Measurements from ENCODE around the gene ABHD14A. TPM values are rescaled to one million over a fixed set of nuclear protein-coding genes. Genes with fewer than 3 reads are reported as not detected.

ABHD14A gene
- total RNA-seq, 1 experiment from 2014 or later = 3.8 TPM

DNA sequence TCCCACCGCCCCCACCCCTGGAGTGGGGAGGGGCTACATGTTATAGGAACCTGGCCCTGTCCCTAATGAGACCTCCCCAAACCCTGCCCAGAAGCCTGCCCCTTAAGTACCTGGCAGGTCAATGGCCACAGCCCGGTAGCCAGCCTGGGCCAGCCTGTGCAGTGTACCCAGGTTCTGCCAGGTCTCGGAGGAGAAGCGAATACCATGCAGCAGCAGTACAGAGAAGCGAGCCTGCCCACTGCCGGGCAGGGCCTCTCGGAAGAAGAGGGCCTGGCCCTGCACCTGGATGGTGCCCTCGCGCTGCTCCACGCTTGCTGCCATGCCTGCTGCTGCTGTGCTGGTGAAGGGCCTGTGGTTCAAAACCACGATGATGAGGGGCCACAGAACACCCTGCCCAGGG, 3.5 kb upstream of the ABHD14A start (continued):
- TF ChIP-seq, protein P1, sequence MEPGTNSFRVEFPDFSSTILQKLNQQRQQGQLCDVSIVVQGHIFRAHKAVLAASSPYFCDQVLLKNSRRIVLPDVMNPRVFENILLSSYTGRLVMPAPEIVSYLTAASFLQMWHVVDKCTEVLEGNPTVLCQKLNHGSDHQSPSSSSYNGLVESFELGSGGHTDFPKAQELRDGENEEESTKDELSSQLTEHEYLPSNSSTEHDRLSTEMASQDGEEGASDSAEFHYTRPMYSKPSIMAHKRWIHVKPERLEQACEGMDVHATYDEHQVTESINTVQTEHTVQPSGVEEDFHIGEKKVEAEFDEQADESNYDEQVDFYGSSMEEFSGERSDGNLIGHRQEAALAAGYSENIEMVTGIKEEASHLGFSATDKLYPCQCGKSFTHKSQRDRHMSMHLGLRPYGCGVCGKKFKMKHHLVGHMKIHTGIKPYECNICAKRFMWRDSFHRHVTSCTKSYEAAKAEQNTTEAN (CRISPR knock-in tag; IDR thresholded peaks at IDR 0.05) = no peak
- TF ChIP-seq TP53 (CRISPR knock-in tag; IDR thresholded peaks at IDR 0.05) = no peak
- TF ChIP-seq, protein P2, sequence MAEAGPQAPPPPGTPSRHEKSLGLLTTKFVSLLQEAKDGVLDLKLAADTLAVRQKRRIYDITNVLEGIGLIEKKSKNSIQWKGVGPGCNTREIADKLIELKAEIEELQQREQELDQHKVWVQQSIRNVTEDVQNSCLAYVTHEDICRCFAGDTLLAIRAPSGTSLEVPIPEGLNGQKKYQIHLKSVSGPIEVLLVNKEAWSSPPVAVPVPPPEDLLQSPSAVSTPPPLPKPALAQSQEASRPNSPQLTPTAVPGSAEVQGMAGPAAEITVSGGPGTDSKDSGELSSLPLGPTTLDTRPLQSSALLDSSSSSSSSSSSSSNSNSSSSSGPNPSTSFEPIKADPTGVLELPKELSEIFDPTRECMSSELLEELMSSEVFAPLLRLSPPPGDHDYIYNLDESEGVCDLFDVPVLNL (CRISPR knock-in tag; IDR thresholded peaks at IDR 0.05; ENCODE audit: borderline replicate concordance, low read depth) = no peak
- TF ChIP-seq, protein P3, sequence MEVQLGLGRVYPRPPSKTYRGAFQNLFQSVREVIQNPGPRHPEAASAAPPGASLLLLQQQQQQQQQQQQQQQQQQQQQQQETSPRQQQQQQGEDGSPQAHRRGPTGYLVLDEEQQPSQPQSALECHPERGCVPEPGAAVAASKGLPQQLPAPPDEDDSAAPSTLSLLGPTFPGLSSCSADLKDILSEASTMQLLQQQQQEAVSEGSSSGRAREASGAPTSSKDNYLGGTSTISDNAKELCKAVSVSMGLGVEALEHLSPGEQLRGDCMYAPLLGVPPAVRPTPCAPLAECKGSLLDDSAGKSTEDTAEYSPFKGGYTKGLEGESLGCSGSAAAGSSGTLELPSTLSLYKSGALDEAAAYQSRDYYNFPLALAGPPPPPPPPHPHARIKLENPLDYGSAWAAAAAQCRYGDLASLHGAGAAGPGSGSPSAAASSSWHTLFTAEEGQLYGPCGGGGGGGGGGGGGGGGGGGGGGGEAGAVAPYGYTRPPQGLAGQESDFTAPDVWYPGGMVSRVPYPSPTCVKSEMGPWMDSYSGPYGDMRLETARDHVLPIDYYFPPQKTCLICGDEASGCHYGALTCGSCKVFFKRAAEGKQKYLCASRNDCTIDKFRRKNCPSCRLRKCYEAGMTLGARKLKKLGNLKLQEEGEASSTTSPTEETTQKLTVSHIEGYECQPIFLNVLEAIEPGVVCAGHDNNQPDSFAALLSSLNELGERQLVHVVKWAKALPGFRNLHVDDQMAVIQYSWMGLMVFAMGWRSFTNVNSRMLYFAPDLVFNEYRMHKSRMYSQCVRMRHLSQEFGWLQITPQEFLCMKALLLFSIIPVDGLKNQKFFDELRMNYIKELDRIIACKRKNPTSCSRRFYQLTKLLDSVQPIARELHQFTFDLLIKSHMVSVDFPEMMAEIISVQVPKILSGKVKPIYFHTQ (CRISPR knock-in tag; IDR thresholded peaks at IDR 0.05) = no peak
- TF ChIP-seq, protein P4, sequence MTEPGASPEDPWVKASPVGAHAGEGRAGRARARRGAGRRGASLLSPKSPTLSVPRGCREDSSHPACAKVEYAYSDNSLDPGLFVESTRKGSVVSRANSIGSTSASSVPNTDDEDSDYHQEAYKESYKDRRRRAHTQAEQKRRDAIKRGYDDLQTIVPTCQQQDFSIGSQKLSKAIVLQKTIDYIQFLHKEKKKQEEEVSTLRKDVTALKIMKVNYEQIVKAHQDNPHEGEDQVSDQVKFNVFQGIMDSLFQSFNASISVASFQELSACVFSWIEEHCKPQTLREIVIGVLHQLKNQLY (CRISPR knock-in tag; IDR thresholded peaks at IDR 0.05) = no peak
- TF ChIP-seq, protein P5, sequence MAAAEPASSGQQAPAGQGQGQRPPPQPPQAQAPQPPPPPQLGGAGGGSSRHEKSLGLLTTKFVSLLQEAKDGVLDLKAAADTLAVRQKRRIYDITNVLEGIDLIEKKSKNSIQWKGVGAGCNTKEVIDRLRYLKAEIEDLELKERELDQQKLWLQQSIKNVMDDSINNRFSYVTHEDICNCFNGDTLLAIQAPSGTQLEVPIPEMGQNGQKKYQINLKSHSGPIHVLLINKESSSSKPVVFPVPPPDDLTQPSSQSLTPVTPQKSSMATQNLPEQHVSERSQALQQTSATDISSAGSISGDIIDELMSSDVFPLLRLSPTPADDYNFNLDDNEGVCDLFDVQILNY (CRISPR knock-in tag; IDR thresholded peaks at IDR 0.05) = no peak

DNA sequence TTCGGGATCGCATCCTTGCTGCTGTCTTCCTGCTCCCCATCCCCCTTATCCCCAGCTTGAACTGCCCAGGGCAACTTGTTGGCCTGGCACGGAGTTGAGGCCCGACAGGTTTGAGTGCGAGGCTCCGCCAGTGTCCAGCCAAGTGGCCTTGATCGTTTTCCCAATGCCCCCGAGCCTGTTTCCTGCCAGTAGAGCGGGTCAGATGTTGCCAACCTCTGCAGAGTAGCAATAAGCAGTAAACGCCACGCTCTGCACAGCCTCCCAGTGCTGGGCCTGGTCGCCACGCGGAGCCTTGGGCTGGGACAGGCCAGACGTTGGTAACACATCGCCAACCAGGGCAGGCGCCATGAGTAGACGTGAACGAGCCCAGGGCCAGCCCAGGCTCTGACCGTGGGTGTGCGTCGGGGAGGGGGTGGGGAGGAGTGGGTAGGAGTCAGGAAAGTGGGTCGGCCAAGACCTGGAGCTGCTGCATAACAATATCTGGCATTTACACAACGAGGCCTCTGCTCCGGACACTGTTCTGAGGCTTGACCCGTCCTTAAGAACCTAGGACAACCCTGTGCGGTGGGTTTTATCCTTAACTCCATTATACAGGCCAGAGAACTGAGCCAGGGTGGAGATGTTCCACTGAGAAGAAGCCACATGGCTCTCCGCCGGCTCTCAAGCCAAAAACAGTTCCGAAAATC, 444 bp upstream of the ABHD14A start:
- Mint-ChIP-seq H3K36me3 (no peaks in the 10 kb centered on the region), H3K27ac (no peak overlapping the region), H3K27me3 (ENCODE audit: low read depth) (peaks cover 43% of the 10 kb centered on the region), H3K9me3 (no peaks in the 10 kb centered on the region), H3K4me1 (peaks cover 27% of the 10 kb centered on the region), H3K4me3 (peak overlapping the region; percentile 79)
- POLR2A ChIA-PET = interaction anchor here (1.1 to 1.6 kb wide), 3 partner anchors 8 to 22 kb away, joined by 5 to 14 read pairs (median 6); partner anchors contain the start of genes ACY1 and RPL29
- TF ChIP-seq, protein P6, sequence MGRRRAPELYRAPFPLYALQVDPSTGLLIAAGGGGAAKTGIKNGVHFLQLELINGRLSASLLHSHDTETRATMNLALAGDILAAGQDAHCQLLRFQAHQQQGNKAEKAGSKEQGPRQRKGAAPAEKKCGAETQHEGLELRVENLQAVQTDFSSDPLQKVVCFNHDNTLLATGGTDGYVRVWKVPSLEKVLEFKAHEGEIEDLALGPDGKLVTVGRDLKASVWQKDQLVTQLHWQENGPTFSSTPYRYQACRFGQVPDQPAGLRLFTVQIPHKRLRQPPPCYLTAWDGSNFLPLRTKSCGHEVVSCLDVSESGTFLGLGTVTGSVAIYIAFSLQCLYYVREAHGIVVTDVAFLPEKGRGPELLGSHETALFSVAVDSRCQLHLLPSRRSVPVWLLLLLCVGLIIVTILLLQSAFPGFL (CRISPR knock-in tag; IDR thresholded peaks at IDR 0.05; ENCODE audit: borderline replicate concordance) = no peak
- TF ChIP-seq, protein P7, sequence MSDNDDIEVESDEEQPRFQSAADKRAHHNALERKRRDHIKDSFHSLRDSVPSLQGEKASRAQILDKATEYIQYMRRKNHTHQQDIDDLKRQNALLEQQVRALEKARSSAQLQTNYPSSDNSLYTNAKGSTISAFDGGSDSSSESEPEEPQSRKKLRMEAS (CRISPR knock-in tag; IDR thresholded peaks at IDR 0.05) = no peak
- no peak for TF ChIP-seq SMAD3 (CRISPR knock-in tag; IDR thresholded peaks at IDR 0.05; ENCODE audit: borderline replicate concordance)
- no peak for TF ChIP-seq ZNF671 (CRISPR knock-in tag; IDR thresholded peaks at IDR 0.05)
- no peak for TF ChIP-seq ZNF121 (CRISPR knock-in tag; IDR thresholded peaks at IDR 0.05)
- no peak for TF ChIP-seq TP53 (CRISPR knock-in tag; IDR thresholded peaks at IDR 0.05)
- TF ChIP-seq, protein P8, sequence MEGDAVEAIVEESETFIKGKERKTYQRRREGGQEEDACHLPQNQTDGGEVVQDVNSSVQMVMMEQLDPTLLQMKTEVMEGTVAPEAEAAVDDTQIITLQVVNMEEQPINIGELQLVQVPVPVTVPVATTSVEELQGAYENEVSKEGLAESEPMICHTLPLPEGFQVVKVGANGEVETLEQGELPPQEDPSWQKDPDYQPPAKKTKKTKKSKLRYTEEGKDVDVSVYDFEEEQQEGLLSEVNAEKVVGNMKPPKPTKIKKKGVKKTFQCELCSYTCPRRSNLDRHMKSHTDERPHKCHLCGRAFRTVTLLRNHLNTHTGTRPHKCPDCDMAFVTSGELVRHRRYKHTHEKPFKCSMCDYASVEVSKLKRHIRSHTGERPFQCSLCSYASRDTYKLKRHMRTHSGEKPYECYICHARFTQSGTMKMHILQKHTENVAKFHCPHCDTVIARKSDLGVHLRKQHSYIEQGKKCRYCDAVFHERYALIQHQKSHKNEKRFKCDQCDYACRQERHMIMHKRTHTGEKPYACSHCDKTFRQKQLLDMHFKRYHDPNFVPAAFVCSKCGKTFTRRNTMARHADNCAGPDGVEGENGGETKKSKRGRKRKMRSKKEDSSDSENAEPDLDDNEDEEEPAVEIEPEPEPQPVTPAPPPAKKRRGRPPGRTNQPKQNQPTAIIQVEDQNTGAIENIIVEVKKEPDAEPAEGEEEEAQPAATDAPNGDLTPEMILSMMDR (IDR thresholded peaks at IDR 0.05) = peak; percentile 16
- TF ChIP-seq, protein P9, sequence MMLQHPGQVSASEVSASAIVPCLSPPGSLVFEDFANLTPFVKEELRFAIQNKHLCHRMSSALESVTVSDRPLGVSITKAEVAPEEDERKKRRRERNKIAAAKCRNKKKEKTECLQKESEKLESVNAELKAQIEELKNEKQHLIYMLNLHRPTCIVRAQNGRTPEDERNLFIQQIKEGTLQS (CRISPR knock-in tag; conservative IDR thresholded peaks at IDR 0.05) = no peak
- TF ChIP-seq ETV6 (CRISPR knock-in tag; IDR thresholded peaks at IDR 0.05) = no peak
- peak; percentile 9 for ATAC-seq
- no peak for DNase-seq (ENCODE audit: low spot score)
- CTCF ChIA-PET = interaction anchor here (0.6 to 4.4 kb wide), 27 partner anchors 9 to 1294 kb away, joined by 3 to 60 read pairs (median 6); partner anchors contain the start of genes ACY1, DUSP7, GPR62 and PARP3
